ENCODE measurements around the gene MAP3K3. TPM values are rescaled to one million over a fixed set of nuclear protein-coding genes. Genes with fewer than 3 reads are reported as not detected.
"Not testable (repeated sequence)": the region's sequence is repeated elsewhere in the genome, so short reads cannot be mapped to it uniquely, and the experiment has no call there.

MAP3K3 gene
- total and polyA plus RNA-seq, 4 donors, result 21.9 to 42.6 (median 30.0) TPM

DNA sequence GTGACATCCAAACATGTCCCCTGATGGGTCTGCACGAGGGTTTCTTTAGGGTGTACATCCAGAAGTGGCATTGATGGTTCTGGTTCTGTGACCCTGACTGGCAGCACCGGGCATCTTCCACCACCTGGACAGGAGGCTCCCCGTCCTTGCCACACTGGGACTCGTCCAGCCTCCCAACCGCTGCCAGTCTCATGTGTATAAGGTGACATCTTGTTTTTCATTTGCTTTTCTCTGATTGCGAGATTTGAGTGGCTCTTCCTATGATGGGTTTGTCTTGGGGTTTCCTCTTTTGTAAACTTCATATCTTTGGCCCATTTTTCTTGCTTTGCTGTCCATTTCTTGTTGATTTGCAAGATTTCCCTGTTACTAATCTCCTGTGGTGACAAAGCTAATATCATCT is 86.9 kb downstream of the MAP3K3 start:
- no peaks in the 10 kb centered on the region for H3K9me3 ChIP-seq (ENCODE audit: control insufficient read depth, insufficient read depth, low read length)
- H3K27me3 ChIP-seq (ENCODE audit: control insufficient read depth, insufficient read depth, low read length), result no peaks in the 10 kb centered on the region
- peaks cover 87% of the 10 kb centered on the region for H3K36me3 ChIP-seq (ENCODE audit: control insufficient read depth, insufficient read depth, low read length)
- no peak for DNase-seq (ENCODE audit: low read depth in 4 of 6, low spot score in 6 of 6)
- no peak overlapping the region for H3K27ac ChIP-seq (ENCODE audit: low read depth, low read length)
- H3K4me3 ChIP-seq (ENCODE audit: low read depth, low read length), result no peak overlapping the region
- H3K4me1 ChIP-seq (ENCODE audit: control insufficient read depth, insufficient read depth, low read length), result no peaks in the 10 kb centered on the region
- WGBS (ENCODE audit: insufficient coverage), result 93% methylated on average over 3 of the region's 6 CpGs

DNA sequence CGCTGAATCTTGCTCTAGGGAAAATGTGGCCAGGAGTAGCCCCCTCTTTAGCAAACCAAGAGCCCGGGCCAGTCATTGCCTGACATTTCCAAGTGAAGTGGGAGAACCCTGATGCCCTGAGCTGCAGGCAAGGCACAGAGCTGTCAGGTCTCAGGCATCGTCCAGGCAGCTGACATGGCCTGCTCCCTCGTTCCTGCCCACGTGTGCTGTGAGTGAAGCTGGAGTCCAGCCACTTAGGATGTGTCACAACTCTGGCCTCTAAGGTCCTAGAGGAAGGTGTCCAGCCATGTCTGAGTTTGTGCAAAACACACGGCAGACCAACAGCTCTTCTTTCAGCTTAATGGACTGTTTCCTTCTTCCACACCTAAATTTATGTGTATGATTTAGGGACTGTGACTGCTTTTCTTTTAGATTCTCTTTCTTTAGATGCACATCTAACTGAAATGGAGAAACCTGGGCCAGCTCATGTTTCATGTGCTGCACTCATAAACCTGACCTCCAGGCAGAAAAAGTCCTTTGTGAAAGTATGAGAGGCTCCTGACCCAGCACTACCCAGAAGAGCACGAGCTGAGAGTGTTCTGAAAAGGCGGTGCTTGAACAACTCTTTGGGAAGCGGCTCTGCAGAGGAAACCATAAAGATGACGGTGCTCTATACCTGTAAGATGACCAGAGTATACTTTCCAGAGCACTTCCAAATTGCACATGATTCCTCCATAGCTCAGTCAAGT is 92.5 kb downstream of the MAP3K3 start:
- WGBS (ENCODE audit: insufficient coverage), result 78% methylated on average over 9 of the region's 10 CpGs
- Histone ChIP-seq H3K4me3 (ENCODE audit: low read depth, low read length) (no peak overlapping the region), H3K36me3 (ENCODE audit: control insufficient read depth, insufficient read depth, low read length) (peaks cover 49% of the 10 kb centered on the region), H3K9me3 (ENCODE audit: control insufficient read depth, insufficient read depth, low read length) (no peaks in the 10 kb centered on the region), H3K27ac (ENCODE audit: low read depth, low read length) (no peak overlapping the region), H3K27me3 (ENCODE audit: control insufficient read depth, insufficient read depth, low read length) (no peaks in the 10 kb centered on the region), H3K4me1 (ENCODE audit: control insufficient read depth, insufficient read depth, low read length) (no peaks in the 10 kb centered on the region)
- no peak for DNase-seq (ENCODE audit: low read depth in 4 of 6, low spot score in 6 of 6)

DNA sequence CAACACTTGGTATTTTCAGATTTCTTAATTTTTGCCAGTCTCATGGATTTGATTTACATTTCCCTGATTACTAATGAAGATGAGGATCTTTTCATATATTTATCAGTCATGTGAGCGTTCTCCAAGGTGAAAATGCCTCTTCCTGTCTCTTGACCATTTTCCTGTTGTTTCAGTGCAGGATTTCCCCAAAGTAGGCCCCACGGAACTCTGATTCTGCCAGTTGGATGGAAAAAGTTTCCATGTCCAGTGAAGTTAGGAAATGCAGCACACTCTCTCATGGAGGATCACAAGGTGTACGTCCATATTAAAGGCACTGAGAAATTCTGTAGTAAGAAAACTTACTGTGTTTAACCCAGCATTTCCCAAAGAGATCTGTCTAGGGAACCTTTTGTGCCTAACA is 94.2 kb downstream of the MAP3K3 start:
- no peak overlapping the region for H3K27ac ChIP-seq (ENCODE audit: low read depth, low read length)
- WGBS (ENCODE audit: insufficient coverage), result 100% methylated on average over 1 of the region's 3 CpGs
- H3K4me3 ChIP-seq (ENCODE audit: low read depth, low read length), result no peak overlapping the region
- peaks cover 33% of the 10 kb centered on the region for H3K36me3 ChIP-seq (ENCODE audit: control insufficient read depth, insufficient read depth, low read length)
- no peaks in the 10 kb centered on the region for H3K4me1 ChIP-seq (ENCODE audit: control insufficient read depth, insufficient read depth, low read length)
- no peaks in the 10 kb centered on the region for H3K9me3 ChIP-seq (ENCODE audit: control insufficient read depth, insufficient read depth, low read length)
- DNase-seq (ENCODE audit: low read depth in 4 of 6, low spot score in 6 of 6), result no peak
- H3K27me3 ChIP-seq (ENCODE audit: control insufficient read depth, insufficient read depth, low read length), result no peaks in the 10 kb centered on the region

DNA sequence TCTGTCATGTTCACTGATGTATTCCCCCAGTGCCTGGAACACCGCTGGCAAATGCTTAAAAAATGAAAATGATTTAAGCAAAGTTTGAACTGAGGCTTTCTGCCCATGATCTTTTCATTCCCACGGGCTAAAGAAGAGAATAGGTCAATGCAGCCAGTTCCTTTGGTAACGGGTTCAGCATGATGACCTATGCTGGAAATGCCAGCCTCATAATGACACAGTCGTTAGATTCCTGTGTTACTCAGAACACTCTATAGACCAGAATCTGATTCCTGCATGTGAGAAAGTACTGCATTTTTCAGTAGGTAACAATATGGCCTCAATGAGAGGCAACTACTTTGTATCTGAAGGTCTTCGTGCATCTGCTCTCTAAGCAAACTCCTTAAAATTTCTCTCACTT is 96.8 kb downstream of the MAP3K3 start:
- Histone ChIP-seq H3K36me3 (ENCODE audit: control insufficient read depth, insufficient read depth, low read length) (peaks cover 16% of the 10 kb centered on the region), H3K4me1 (ENCODE audit: control insufficient read depth, insufficient read depth, low read length) (no peaks in the 10 kb centered on the region), H3K27me3 (ENCODE audit: control insufficient read depth, insufficient read depth, low read length) (no peaks in the 10 kb centered on the region), H3K27ac (ENCODE audit: low read depth, low read length) (peak overlapping the region; percentile 67), H3K4me3 (ENCODE audit: low read depth, low read length) (no peak overlapping the region), H3K9me3 (ENCODE audit: control insufficient read depth, insufficient read depth, low read length) (no peaks in the 10 kb centered on the region)
- WGBS (ENCODE audit: insufficient coverage), result 60% methylated on average over 2 of the region's 5 CpGs
- DNase-seq (ENCODE audit: low read depth in 4 of 6, low spot score in 6 of 6), result no peak

- not testable (repeated sequence) for H3K27me3 ChIP-seq (ENCODE audit: control insufficient read depth, insufficient read depth, low read length); H3K4me3 ChIP-seq (ENCODE audit: low read depth, low read length); H3K9me3 ChIP-seq (ENCODE audit: control insufficient read depth, insufficient read depth, low read length); H3K4me1 ChIP-seq (ENCODE audit: control insufficient read depth, insufficient read depth, low read length); H3K27ac ChIP-seq (ENCODE audit: low read depth, low read length); DNase-seq (ENCODE audit: low read depth in 4 of 6, low spot score in 6 of 6)
- WGBS (ENCODE audit: insufficient coverage), result 100% methylated on average over 5 of the region's 5 CpGs
- H3K36me3 ChIP-seq (ENCODE audit: control insufficient read depth, insufficient read depth, low read length), result peaks cover 21% of the 10 kb centered on the region
Measured at GRCh38 chr17:63720194-63720593, 98.0 kb downstream of the MAP3K3 start.

GRCh38 chr17:63722403-63722802 is 100.2 kb downstream of the MAP3K3 start:
- DNase-seq (ENCODE audit: low read depth in 4 of 6, low spot score in 6 of 6), result no peak
- Histone ChIP-seq H3K27ac (ENCODE audit: low read depth, low read length) (no peak overlapping the region), H3K36me3 (ENCODE audit: control insufficient read depth, insufficient read depth, low read length) (peaks cover 18% of the 10 kb centered on the region), H3K4me1 (ENCODE audit: control insufficient read depth, insufficient read depth, low read length) (no peaks in the 10 kb centered on the region), H3K9me3 (ENCODE audit: control insufficient read depth, insufficient read depth, low read length) (no peaks in the 10 kb centered on the region), H3K27me3 (ENCODE audit: control insufficient read depth, insufficient read depth, low read length) (no peaks in the 10 kb centered on the region), H3K4me3 (ENCODE audit: low read depth, low read length) (no peak overlapping the region)
- WGBS (ENCODE audit: insufficient coverage), result 83% methylated on average over 2 of the region's 2 CpGs

DNA sequence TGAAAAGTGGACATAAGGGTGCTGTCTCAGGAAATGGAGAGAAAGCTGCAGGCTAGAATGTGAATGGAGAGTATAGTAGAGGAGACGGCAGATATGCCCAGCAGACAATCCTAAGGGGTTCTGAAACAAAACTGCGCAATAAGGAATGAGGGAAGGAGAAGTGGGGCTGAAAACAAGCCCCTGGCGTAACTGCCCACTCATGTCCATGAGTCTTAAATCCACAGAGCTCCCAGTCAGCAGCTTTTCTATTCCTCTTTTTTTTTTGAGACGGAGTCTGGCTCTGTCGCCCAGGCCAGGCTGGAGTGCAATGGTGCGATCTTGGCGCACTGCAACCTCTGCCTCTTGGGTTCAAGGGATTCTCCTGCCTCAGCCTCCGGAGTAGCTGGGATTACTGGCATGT is 113.5 kb downstream of the MAP3K3 start:
- Histone ChIP-seq H3K4me3 (ENCODE audit: low read depth, low read length) (no peak overlapping the region), H3K36me3 (ENCODE audit: control insufficient read depth, insufficient read depth, low read length) (peaks cover 6% of the 10 kb centered on the region), H3K4me1 (ENCODE audit: control insufficient read depth, insufficient read depth, low read length) (peaks cover 4% of the 10 kb centered on the region), H3K27ac (ENCODE audit: low read depth, low read length) (no peak overlapping the region), H3K27me3 (ENCODE audit: control insufficient read depth, insufficient read depth, low read length) (no peaks in the 10 kb centered on the region), H3K9me3 (ENCODE audit: control insufficient read depth, insufficient read depth, low read length) (no peaks in the 10 kb centered on the region)
- no peak for DNase-seq (ENCODE audit: low read depth in 4 of 6, low spot score in 6 of 6)
- 85% methylated on average over 6 of the region's 8 CpGs for WGBS (ENCODE audit: insufficient coverage)

DNA sequence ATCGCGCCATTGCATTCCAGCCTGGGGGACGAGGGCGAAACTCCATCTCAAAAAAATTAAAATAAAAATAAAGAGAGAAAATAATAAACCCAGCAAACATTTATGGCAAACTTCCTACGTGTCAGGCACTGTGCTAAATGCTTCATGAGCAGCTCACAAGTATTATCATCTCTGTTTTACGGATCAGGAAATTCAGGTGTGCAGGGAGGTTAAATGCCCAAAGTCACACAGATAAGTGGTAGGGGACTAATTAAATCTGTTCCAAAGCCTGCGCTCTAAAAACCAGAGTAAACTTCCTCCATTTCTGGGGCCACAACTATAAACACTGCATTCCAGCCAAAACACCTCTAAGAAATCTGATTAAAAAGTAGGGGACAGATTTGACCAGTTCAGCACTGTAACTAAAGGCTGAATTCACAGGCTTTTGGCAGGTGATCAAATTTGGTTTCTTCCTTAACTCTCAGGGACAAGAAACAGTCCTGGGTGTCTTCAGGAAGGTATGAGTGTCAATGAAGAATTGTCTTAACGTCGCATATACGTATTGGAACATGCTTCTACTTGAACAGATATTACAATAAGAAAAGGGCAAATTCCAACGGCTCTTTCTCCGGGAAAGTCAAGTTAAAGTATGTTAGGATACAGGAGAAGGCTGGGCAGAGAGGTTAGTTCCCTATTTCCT is 118.4 kb downstream of the MAP3K3 start:
- no peaks in the 10 kb centered on the region for H3K27me3 ChIP-seq (ENCODE audit: control insufficient read depth, insufficient read depth, low read length)
- H3K9me3 ChIP-seq (ENCODE audit: control insufficient read depth, insufficient read depth, low read length), result no peaks in the 10 kb centered on the region
- H3K4me3 ChIP-seq (ENCODE audit: low read depth, low read length), result peak overlapping the region; percentile 99
- peak overlapping the region; percentile 91 for H3K27ac ChIP-seq (ENCODE audit: low read depth, low read length)
- no CpG with 5 or more reads among the region's 12 CpGs for WGBS (ENCODE audit: insufficient coverage)
- H3K36me3 ChIP-seq (ENCODE audit: control insufficient read depth, insufficient read depth, low read length), result peaks cover 5% of the 10 kb centered on the region
- peak in 1 of 6 donors; percentile 22 for DNase-seq (ENCODE audit: low read depth in 4 of 6, low spot score in 6 of 6)
- H3K4me1 ChIP-seq (ENCODE audit: control insufficient read depth, insufficient read depth, low read length), result peaks cover 15% of the 10 kb centered on the region

DNA sequence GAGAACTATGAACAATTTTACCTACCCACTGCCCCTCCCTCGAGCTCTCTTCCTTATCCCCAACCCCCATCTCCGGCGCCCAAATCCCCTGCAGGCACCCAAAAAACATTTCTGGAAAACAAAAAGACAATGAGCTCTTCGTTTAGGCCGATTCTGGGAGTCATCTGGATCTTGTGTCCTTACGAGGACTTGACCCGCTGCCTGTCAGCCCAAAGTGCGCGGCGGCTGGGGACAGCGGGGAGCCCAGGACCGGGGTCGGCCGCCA is 118.9 kb downstream of the MAP3K3 start:
- Histone ChIP-seq H3K27me3 (ENCODE audit: control insufficient read depth, insufficient read depth, low read length) (no peaks in the 10 kb centered on the region), H3K27ac (ENCODE audit: low read depth, low read length) (peak overlapping the region; percentile 91), H3K9me3 (ENCODE audit: control insufficient read depth, insufficient read depth, low read length) (no peaks in the 10 kb centered on the region), H3K4me3 (ENCODE audit: low read depth, low read length) (peak overlapping the region; percentile 99), H3K4me1 (ENCODE audit: control insufficient read depth, insufficient read depth, low read length) (peaks cover 15% of the 10 kb centered on the region), H3K36me3 (ENCODE audit: control insufficient read depth, insufficient read depth, low read length) (peaks cover 5% of the 10 kb centered on the region)
- WGBS (ENCODE audit: insufficient coverage), result 0% methylated on average over 14 of the region's 14 CpGs
- peak in 1 of 6 donors; percentile 4 for DNase-seq (ENCODE audit: low read depth in 4 of 6, low spot score in 6 of 6)

Data from spinal cord (tissue), 10 donors.